ENCODE data around the gene STYXL1. TPM values are rescaled to one million over a fixed set of nuclear protein-coding genes. Genes with fewer than 3 reads are reported as not detected.

The STYXL1 gene
- total and polyA plus RNA-seq, 2 donors (not counting 1 experiment from before 2014, with no cell fraction given), result 49.0 to 49.8 TPM

DNA sequence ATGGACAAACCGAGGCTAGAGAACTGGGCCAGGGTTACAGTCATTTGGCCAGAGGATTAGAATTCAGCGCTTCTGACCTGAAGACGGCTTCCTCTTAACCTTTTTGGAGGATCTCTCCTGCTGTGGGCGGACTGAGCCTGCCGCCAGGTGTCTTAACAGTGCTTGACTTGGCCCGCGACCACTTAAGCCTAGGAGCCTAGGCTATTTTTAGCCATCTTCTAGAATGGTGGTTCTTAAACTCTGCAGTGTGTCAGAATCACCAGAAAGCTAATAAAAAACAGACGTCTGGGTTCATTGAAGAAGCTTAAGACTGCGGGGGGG, 828 bp upstream of the STYXL1 start:
- Histone ChIP-seq H3K36me3 (ENCODE audit: control insufficient read depth, insufficient read depth, low read length) (peaks cover 6% of the 10 kb centered on the region), H3K9me3 (ENCODE audit: control insufficient read depth, insufficient read depth, low read depth, low read length) (no peaks in the 10 kb centered on the region), H3K4me3 (replicated peaks in 1 of 4; ENCODE audit: control extremely low read depth in 1 of 4, insufficient read depth in 1 of 4, low read depth in 3 of 4, low read length in 4 of 4) (peak overlapping the region; percentile 84 to 96 (median 94)), H4K20me1 (ENCODE audit: control insufficient read depth, extremely low read depth, insufficient read depth, low read length) (no peaks in the 10 kb centered on the region), H2AFZ (ENCODE audit: low read length) (no peak overlapping the region), H3K9ac (ENCODE audit: insufficient read depth, low read length) (peak overlapping the region; percentile 97), H3K4me2 (ENCODE audit: extremely low read depth, insufficient read depth, low read length) (peak overlapping the region; percentile 79), H3K4me1 (ENCODE audit: control insufficient read depth, extremely low read depth, insufficient read depth, low read length) (peaks cover 5% of the 10 kb centered on the region), H3K79me2 (ENCODE audit: control insufficient read depth, insufficient read depth, low read length) (peaks cover 73% of the 10 kb centered on the region), H3K27ac (ENCODE audit: insufficient read depth, low read length) (peak overlapping the region; percentile 94), H3K27me3 (ENCODE audit: control insufficient read depth, insufficient read depth, low read length) (no peaks in the 10 kb centered on the region)
- no peak for DNase-seq (ENCODE audit: low read depth in 2 of 2)
- TF ChIP-seq EZH2 (IDR thresholded peaks at IDR 0.05; ENCODE audit: low read length, missing control alignments), result no peak
- no peak for TF ChIP-seq CTCF (conservative IDR thresholded peaks at IDR 0.05 in 1 of 2, IDR thresholded peaks at IDR 0.05 in 1 of 2; ENCODE audit: low read depth in 1 of 2, low read length in 2 of 2)

DNA sequence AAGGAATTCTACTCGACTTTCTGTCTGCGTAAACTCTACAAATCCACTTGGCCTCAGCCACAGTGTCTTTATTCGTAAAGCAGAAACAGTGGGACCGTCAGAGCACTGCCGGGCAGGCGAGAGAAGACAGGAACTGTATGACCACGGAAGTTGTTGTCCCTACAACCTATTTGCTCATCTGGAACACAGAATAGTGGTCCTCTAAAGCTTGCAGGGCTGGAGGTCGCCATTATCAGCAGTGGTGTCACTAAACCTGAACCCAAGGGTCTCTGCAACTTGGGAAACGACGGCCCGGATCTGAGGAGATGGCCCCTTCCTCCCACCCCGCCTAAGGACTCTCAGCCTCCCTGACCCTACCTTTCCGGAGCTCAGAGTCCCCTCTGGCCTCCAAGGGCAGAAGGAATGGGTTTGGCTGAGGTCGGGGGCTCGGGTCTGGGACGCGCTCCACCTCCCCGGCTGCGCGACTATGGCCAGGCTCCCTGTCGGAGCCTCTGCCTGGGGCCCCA, 442 bp downstream of the STYXL1 start:
- Histone ChIP-seq H3K4me1 (ENCODE audit: control insufficient read depth, extremely low read depth, insufficient read depth, low read length) (peaks cover 5% of the 10 kb centered on the region), H3K4me2 (ENCODE audit: extremely low read depth, insufficient read depth, low read length) (peak overlapping the region; percentile 75), H3K79me2 (ENCODE audit: control insufficient read depth, insufficient read depth, low read length) (peaks cover 60% of the 10 kb centered on the region), H3K36me3 (ENCODE audit: control insufficient read depth, insufficient read depth, low read length) (peaks cover 4% of the 10 kb centered on the region), H3K9ac (ENCODE audit: insufficient read depth, low read length) (peak overlapping the region; percentile 97), H3K4me3 (replicated peaks in 1 of 4; ENCODE audit: control extremely low read depth in 1 of 4, insufficient read depth in 1 of 4, low read depth in 3 of 4, low read length in 4 of 4) (peak overlapping the region; percentile 84 to 96 (median 94)), H3K27ac (ENCODE audit: insufficient read depth, low read length) (peak overlapping the region; percentile 94), H3K9me3 (ENCODE audit: control insufficient read depth, insufficient read depth, low read depth, low read length) (no peaks in the 10 kb centered on the region), H4K20me1 (ENCODE audit: control insufficient read depth, extremely low read depth, insufficient read depth, low read length) (no peaks in the 10 kb centered on the region), H3K27me3 (ENCODE audit: control insufficient read depth, insufficient read depth, low read length) (no peaks in the 10 kb centered on the region), H2AFZ (ENCODE audit: low read length) (peak overlapping the region; percentile 74)
- no peak for TF ChIP-seq EZH2 (IDR thresholded peaks at IDR 0.05; ENCODE audit: low read length, missing control alignments)
- no peak for TF ChIP-seq CTCF (conservative IDR thresholded peaks at IDR 0.05 in 1 of 2, IDR thresholded peaks at IDR 0.05 in 1 of 2; ENCODE audit: low read depth in 1 of 2, low read length in 2 of 2)
- DNase-seq (ENCODE audit: low read depth in 2 of 2), result peak in 1 of 2 donors; percentile 6

DNA sequence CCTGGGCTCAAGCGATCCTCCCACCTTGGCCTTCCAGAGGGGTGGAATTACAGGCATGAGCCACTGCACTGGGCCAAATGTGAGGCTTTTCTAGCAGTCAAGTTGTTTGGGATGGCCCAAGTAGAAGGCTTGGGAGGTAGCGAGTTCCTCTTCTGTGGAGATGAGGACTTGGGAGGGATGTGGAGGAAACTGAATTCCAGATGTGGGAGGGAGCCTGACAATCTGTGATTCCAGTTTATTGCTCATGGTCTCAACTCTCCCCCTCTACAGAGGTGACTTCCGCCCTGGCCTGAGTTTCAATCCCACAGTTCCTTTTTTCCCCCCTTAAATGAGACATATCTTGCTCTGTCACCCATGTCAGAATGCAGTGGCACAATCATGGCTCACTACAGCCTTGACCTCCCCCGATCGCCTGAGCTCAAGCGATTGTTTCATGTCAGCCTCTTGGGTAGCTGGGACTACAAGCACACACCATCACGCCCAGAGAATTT, 3.4 kb downstream of the STYXL1 start:
- Histone ChIP-seq H2AFZ (ENCODE audit: low read length) (no peak overlapping the region), H3K27me3 (ENCODE audit: control insufficient read depth, insufficient read depth, low read length) (no peaks in the 10 kb centered on the region), H4K20me1 (ENCODE audit: control insufficient read depth, extremely low read depth, insufficient read depth, low read length) (no peaks in the 10 kb centered on the region), H3K79me2 (ENCODE audit: control insufficient read depth, insufficient read depth, low read length) (peaks cover 33% of the 10 kb centered on the region), H3K9ac (ENCODE audit: insufficient read depth, low read length) (no peak overlapping the region), H3K4me3 (replicated peaks in 1 of 4; ENCODE audit: control extremely low read depth in 1 of 4, insufficient read depth in 1 of 4, low read depth in 3 of 4, low read length in 4 of 4) (no peak overlapping the region), H3K4me2 (ENCODE audit: extremely low read depth, insufficient read depth, low read length) (no peak overlapping the region), H3K4me1 (ENCODE audit: control insufficient read depth, extremely low read depth, insufficient read depth, low read length) (peaks cover 5% of the 10 kb centered on the region), H3K9me3 (ENCODE audit: control insufficient read depth, insufficient read depth, low read depth, low read length) (no peaks in the 10 kb centered on the region), H3K27ac (ENCODE audit: insufficient read depth, low read length) (no peak overlapping the region), H3K36me3 (ENCODE audit: control insufficient read depth, insufficient read depth, low read length) (peaks cover 4% of the 10 kb centered on the region)
- DNase-seq (ENCODE audit: low read depth in 2 of 2), result no peak
- no peak for TF ChIP-seq EZH2 (IDR thresholded peaks at IDR 0.05; ENCODE audit: low read length, missing control alignments)
- no peak for TF ChIP-seq CTCF (conservative IDR thresholded peaks at IDR 0.05 in 1 of 2, IDR thresholded peaks at IDR 0.05 in 1 of 2; ENCODE audit: low read depth in 1 of 2, low read length in 2 of 2)

All from fibroblast of lung (primary cell).